GM18909 (cell line): Measurements from ENCODE around the gene ALDH3B2.
"Not testable (repeated sequence)": the region's sequence is repeated elsewhere in the genome, so short reads cannot be mapped to it uniquely, and the experiment has no call there.

ENCODE experiments used
- ATAC-seq: cut with Tn5 transposase; IDR thresholded peaks from one replicate; pipeline ENCODE4 v1.9.1; 2021; ENCODE audit warnings: mild to moderate bottlenecking; ENCODE audit not compliant: unreplicated experiment, poor library complexity

Gene ALDH3B2

GRCh38 chr11:67674442-67674871, at the start of gene ALDH3B2:
ALDH3B2 (minus strand) TSS chr11:67674623; CDS start chr11:67666935, 7,688 bp downstream.
- ATAC-seq = no peak

GRCh38 chr11:67723036-67723435, 48.6 kb upstream of the ALDH3B2 start:
- ATAC-seq = not testable (repeated sequence)

GRCh38 chr11:67716226-67716625, 41.8 kb upstream of the ALDH3B2 start:
- not testable (repeated sequence) for ATAC-seq

DNA sequence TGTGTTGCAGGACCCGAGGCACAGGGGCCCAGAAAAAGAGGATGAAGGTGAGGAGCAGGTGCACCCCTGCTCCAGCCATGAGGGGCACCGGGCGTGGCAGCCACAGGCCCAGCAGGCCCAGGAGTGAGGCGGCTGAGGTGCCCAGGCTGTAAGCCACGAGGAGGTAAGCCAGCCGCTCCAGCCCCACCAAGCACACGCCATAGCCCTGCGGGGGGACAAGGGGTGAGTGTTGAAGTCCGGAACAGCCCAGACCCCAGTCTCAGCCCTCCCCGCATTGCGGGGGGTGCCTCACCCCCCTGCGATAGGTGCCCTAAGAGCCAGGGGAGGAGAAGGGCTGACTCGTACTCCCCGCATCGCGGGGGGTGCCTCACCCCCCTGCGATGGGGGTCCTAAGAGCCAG, 41.4 kb upstream of the ALDH3B2 start:
- ATAC-seq = not testable (repeated sequence)

- not testable (repeated sequence) for ATAC-seq
Measured at GRCh38 chr11:67713892-67714509, 39.6 kb upstream of the ALDH3B2 start.

GRCh38 chr11:67711676-67712075, 37.3 kb upstream of the ALDH3B2 start:
- ATAC-seq = not testable (repeated sequence)

DNA sequence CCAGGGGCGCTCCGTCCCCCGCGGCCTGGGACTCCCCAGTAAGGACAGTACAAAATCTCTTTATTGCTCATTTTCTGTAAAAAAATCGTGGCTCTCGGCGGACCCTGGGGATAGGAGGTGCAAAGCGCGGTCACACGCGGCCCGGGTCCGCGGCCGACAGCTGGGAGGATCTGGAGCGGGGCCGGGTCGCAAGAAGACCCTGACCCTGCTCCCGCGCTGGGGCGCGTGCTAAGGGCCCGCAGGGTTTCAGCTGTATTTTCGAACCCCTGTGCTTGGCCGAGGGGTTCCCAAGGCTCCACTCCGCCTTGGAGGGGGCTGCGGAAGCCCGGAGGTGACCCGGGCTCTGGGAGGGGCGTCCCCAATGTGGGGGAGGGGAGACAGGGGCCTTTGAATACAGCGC, 36.8 kb upstream of the ALDH3B2 start:
- not testable (repeated sequence) for ATAC-seq

GRCh38 chr11:67709806-67710205, 35.4 kb upstream of the ALDH3B2 start:
- not testable (repeated sequence) for ATAC-seq

GRCh38 chr11:67705264-67705663, 30.8 kb upstream of the ALDH3B2 start:
- no peak for ATAC-seq

- no peak for ATAC-seq
Measured at GRCh38 chr11:67704524-67704923, 30.1 kb upstream of the ALDH3B2 start.

- ATAC-seq = not testable (repeated sequence)
Measured at GRCh38 chr11:67703709-67704108, 29.3 kb upstream of the ALDH3B2 start.

DNA sequence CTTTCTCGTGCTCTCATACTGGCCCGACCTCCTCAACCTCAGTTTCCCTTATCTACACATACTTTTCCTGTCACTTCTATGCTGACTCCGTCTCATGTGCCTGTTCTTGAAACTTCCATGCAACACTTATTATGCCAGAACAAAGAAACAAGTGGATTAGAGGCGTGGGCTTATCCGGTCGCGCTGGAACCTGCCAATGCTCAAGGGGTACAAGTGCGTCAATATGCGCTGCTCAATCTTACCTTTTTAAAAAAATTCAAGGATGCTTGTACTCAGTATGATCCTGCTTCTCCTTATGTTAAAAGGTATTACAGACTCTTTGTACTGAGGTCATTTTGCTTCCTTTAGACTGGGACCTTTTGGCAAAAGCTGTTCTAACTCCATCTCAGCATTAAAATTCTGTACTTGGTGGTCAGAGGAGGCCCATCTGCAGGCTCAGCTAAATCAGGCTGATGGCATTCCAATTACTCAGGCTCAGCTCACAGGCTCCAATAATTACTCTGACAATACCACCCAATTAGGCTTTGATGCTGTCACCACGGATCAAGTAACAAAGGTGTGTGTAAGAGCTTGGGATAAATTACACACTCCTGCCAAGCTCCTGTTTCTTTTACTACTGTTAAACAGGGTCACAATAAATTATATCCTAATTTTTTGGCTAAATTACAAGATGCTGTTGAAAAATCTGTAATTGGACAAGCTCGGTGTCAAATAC, 26.3 kb upstream of the ALDH3B2 start:
- no peak for ATAC-seq

- ATAC-seq = no peak
Measured at GRCh38 chr11:67700141-67700540, 25.7 kb upstream of the ALDH3B2 start.

DNA sequence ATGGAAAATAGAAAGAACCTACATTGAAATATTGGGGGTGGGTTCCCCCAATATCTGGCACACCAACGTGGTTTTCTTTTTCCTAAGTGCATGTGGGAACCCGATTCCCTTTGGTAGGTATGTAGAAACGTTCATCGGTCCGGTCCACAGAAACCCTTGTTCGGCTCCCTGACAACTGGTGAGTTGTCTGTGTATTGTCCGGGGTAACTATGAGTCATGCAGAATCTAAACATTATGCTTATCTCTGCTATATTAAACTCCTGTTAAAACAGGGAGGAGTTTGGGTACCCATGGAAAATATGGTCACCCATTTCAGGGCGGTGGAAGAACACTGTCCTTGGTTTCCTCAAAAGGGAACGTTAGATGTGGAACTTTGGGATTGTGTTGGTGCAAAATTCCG, 25.1 kb upstream of the ALDH3B2 start:
- ATAC-seq = no peak

DNA sequence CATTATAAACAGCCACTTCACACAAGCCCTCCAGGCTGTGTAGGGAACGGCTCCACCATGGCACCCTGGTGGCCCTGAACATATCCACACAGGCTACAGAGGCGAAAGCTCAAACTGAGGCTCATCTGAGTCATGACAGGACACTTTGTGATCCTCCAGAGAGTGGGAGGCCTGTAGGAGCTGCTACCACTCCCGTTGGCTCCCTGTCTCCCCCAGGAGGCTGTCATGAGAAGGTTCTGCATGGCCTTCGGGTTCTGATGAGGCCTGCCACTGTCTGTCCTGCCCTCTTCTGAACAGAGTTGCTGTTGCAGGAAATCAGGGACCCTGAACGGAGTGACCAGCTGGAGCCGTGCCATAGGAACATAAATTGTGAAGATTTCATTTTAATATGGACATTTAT, 23.8 kb upstream of the ALDH3B2 start:
- ATAC-seq = no peak

- no peak for ATAC-seq
Measured at GRCh38 chr11:67697846-67698245, 23.4 kb upstream of the ALDH3B2 start.

DNA sequence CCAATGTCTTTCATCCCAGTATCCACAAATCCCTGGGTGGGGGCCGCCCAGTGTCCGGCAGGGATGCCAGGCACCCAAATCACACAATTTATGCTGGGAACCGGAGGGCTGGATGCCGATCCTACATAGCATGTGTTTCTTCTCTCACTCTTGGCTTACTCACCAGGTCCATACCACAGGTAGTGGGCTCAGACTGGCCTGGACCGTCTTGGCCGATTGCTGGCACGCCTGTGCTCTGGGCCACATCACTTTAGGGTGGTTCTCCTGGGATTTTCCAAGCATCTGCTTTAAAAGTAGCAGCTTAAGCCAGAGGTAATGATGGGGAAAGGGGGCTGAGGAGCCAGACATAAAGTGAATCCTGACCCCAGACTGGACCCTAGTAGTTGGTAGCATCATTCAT, 22.6 kb upstream of the ALDH3B2 start:
- no peak for ATAC-seq

DNA sequence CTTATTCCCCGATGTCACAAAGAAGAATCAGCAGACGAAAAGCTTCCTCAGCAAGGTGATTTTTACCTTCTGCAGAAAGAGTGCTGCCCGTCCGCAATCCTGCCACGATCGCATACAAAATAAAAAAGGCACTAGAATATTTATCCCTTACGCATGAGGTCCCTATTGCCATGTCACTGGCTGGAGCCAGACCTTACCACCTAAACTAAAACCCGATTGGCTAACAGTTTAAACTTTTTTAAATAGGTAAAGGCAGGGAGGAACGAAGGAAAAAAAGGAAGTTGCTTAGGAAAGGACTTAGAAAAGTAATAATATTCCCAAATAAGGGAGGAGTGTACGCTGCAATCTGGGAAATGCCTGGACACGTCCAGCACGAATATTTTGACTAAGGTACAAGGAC, 21.2 kb upstream of the ALDH3B2 start:
- ATAC-seq = no peak

DNA sequence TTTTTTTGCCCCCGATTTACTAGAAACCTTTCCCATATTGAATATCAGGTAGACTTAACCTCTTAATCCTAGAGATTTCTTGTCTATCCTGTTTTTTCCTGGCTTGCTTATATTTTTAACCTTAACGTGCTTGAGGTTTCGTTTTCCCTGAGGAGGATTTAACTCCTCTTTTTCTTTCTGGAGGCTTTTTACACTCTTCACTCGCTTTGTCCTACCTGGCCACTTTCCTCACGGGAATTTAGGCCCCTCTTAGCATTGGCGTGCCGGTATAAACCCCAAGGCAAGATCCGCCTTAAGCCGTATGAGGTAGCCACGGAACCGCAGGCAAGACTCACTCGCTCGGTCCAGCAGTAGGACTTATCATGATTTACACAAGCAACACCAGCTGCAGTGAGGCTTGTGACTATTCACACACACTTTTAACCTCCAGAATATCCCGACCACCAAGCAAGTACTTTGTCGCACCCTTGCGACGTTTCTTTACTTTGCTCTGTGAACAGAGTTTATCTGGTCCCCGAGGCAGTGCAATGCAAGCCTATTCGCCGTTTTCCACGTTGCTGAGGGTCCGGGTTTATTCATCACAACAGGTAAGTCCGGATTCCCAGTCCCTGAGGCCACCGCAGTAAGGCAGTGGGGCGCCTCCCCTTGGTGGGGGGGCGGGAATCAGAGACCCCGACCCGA, 20.6 kb upstream of the ALDH3B2 start:
- ATAC-seq = no peak

- no peak for ATAC-seq
Measured at GRCh38 chr11:67691149-67691548, 16.7 kb upstream of the ALDH3B2 start.

- ATAC-seq = no peak
Measured at GRCh38 chr11:67689178-67689577, 14.8 kb upstream of the ALDH3B2 start.
